ENCODE measurements around the gene ARIH1. TPM values are rescaled to one million over a fixed set of nuclear protein-coding genes. Genes with fewer than 3 reads are reported as not detected.

Gene ARIH1
- total RNA-seq, 1 experiment from 2014 or later = 84.1 TPM

DNA sequence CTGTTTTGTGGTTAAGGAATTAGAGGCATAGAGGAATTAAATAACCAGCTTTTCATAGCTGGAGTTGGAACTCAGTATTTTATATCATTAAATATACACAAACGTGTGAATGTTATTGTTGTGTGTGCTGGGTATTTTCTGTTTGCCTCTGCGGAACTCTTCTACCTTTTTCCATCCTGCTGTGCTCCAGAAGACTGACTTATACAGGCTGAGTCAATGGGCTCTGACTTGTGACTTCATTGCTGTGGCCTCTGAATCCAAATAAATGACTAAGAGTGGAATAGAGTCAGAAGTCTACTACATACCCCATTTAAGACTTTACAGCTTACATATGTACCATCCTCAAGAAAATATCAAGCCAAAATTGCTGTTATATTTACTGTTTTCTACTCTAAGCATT, 17.6 kb downstream of the ARIH1 start:
- Histone ChIP-seq H3K4me2 (ENCODE audit: low read depth, low read length, poor library complexity, severe bottlenecking) (no peak overlapping the region), H3K27me3 (ENCODE audit: low read length) (no peaks in the 10 kb centered on the region), H3K4me1 (ENCODE audit: low read length) (peaks cover 47% of the 10 kb centered on the region)

DNA sequence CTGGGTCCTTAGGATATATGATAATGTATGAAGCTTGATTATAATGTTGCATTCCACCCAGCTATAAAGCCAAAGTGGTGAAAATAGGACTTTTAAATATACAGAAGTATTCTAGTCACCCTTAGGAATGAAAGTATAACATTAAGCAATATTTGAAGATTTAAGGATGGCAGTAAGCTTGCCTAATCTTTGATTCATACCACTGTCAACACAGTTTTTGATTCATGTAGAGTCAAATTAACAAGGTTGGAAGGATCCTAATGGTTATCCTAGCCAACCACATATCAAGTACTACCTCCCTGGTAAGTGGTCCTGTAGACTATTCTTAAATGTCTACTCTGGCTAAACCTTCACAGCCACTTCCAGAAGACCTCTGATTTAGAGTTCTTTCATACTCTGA, 18.6 kb downstream of the ARIH1 start:
- Histone ChIP-seq H3K9ac (ENCODE audit: low read length) (no peak overlapping the region), H4K20me1 (ENCODE audit: insufficient read depth, low read depth, low read length) (peaks cover 22% of the 10 kb centered on the region), H3K4me2 (ENCODE audit: low read depth, low read length, poor library complexity, severe bottlenecking) (peak overlapping the region; percentile 1), H3K36me3 (ENCODE audit: insufficient read depth, low read length) (peaks cover 20% of the 10 kb centered on the region), H3K9me2 (replicated peaks; ENCODE audit: insufficient read depth, low read length) (no peaks in the 10 kb centered on the region), H2AFZ (ENCODE audit: low read length) (no peak overlapping the region), H3K27me3 (ENCODE audit: low read length) (no peaks in the 10 kb centered on the region), H3K4me1 (ENCODE audit: low read length) (peaks cover 42% of the 10 kb centered on the region), H3K27ac (ENCODE audit: low read length) (no peak overlapping the region), H3K9me3 (ENCODE audit: low read length) (no peaks in the 10 kb centered on the region), H3K79me2 (ENCODE audit: low read length) (peaks cover 100% of the 10 kb centered on the region), H3K4me3 (ENCODE audit: low read length) (no peak overlapping the region)
- DNase-seq = no peak

More for the DNA sequence above, 17.6 kb downstream of the ARIH1 start:
- Histone ChIP-seq H3K9ac (ENCODE audit: low read length) (no peak overlapping the region), H3K9me3 (ENCODE audit: low read length) (no peaks in the 10 kb centered on the region), H3K9me2 (replicated peaks; ENCODE audit: insufficient read depth, low read length) (no peaks in the 10 kb centered on the region), H3K79me2 (ENCODE audit: low read length) (peaks cover 100% of the 10 kb centered on the region), H3K27ac (ENCODE audit: low read length) (no peak overlapping the region), H2AFZ (ENCODE audit: low read length) (no peak overlapping the region), H4K20me1 (ENCODE audit: insufficient read depth, low read depth, low read length) (peaks cover 28% of the 10 kb centered on the region), H3K36me3 (ENCODE audit: insufficient read depth, low read length) (peaks cover 21% of the 10 kb centered on the region; the same call in 1 of the 2 replicates), H3K4me3 (ENCODE audit: low read length) (no peak overlapping the region)
- no peak for DNase-seq

DNA sequence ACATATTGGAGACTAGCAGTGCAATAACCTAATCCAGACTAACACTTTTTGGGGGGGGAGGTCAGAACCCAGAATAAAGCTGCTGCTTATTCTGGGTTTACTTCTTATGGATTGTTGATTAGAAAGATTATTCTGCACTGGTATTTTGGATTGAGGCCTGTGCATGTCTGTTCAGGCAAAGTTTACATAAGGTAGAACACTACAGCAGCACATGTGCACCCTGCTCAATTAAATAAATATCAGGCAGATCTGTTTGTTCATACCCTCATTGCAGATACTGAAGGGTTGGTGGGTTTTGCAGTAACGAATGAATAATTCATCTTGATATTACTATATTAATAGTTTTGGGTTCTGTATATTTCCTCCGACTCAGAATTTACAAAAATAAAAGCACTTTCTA, 19.1 kb downstream of the ARIH1 start:
- peaks cover 18% of the 10 kb centered on the region for H3K36me3 ChIP-seq (ENCODE audit: insufficient read depth, low read length)
- H3K27ac ChIP-seq (ENCODE audit: low read length) = no peak overlapping the region; the same call in 1 of the 2 replicates
- DNase-seq = no peak
- peaks cover 42% of the 10 kb centered on the region for H3K4me1 ChIP-seq (ENCODE audit: low read length)
- no peaks in the 10 kb centered on the region for H3K27me3 ChIP-seq (ENCODE audit: low read length)
- no peak overlapping the region for H3K9ac ChIP-seq (ENCODE audit: low read length)
- peaks cover 24% of the 10 kb centered on the region; the same call in 1 of the 2 replicates for H4K20me1 ChIP-seq (ENCODE audit: insufficient read depth, low read depth, low read length)
- H3K9me3 ChIP-seq (ENCODE audit: low read length) = no peaks in the 10 kb centered on the region
- H3K79me2 ChIP-seq (ENCODE audit: low read length) = peaks cover 100% of the 10 kb centered on the region
- peak overlapping the region; percentile 20 for H3K4me2 ChIP-seq (ENCODE audit: low read depth, low read length, poor library complexity, severe bottlenecking)
- no peak overlapping the region for H2AFZ ChIP-seq (ENCODE audit: low read length)
- H3K9me2 ChIP-seq (replicated peaks; ENCODE audit: insufficient read depth, low read length) = no peaks in the 10 kb centered on the region
- H3K4me3 ChIP-seq (ENCODE audit: low read length) = no peak overlapping the region

DNA sequence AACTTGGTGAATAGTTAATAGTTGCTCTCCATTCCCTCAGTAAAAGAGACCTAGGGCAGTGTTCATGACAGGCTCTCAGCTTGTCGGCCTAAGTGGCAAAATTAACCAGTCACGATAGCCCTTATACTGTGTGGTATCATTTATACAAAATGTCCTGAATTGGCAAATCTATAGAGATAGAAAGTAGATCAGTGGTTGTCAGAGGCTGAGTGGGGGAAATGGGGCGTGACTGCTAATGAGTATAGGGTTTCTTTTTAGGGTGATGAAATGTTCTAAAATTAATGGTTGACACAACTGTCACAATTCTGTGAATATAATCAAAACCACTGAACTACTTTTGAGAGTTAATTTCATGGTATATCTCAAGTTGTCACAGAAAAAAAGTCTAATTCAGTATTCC, 20.9 kb downstream of the ARIH1 start:
- peak overlapping the region; percentile 35 for H3K27ac ChIP-seq (ENCODE audit: low read length)
- no peaks in the 10 kb centered on the region for H3K27me3 ChIP-seq (ENCODE audit: low read length)
- peaks cover 100% of the 10 kb centered on the region for H3K79me2 ChIP-seq (ENCODE audit: low read length)
- H3K4me2 ChIP-seq (ENCODE audit: low read depth, low read length, poor library complexity, severe bottlenecking) = peak overlapping the region; percentile 20
- DNase-seq = peak; percentile 56
- H2AFZ ChIP-seq (ENCODE audit: low read length) = no peak overlapping the region
- H3K4me3 ChIP-seq (ENCODE audit: low read length) = no peak overlapping the region
- H3K4me1 ChIP-seq (ENCODE audit: low read length) = peaks cover 42% of the 10 kb centered on the region
- no peak overlapping the region for H3K9ac ChIP-seq (ENCODE audit: low read length)
- no peaks in the 10 kb centered on the region for H3K9me2 ChIP-seq (replicated peaks; ENCODE audit: insufficient read depth, low read length)
- H3K9me3 ChIP-seq (ENCODE audit: low read length) = no peaks in the 10 kb centered on the region
- peaks cover 14% of the 10 kb centered on the region for H3K36me3 ChIP-seq (ENCODE audit: insufficient read depth, low read length)
- peaks cover 15% of the 10 kb centered on the region; the same call in 1 of the 2 replicates for H4K20me1 ChIP-seq (ENCODE audit: insufficient read depth, low read depth, low read length)

DNA sequence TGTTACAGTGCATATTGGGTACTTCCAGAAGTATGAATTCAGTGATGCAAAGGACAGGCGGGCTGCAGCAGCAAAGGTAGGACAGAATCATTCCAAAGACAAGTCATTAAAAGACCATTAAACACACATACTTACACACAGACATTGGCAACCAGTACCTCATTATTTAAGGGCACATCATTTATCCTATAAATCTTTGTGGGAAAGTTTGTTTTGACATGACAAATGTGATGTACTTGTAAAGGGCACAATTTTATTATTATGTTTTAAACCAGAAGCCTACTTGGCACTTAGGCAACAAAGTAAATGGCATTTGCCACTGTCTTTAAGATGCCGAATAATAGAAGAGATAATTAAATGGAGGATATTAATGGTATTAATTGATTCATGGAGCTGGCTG, 22.7 kb downstream of the ARIH1 start:
- no peak overlapping the region for H2AFZ ChIP-seq (ENCODE audit: low read length)

DNA sequence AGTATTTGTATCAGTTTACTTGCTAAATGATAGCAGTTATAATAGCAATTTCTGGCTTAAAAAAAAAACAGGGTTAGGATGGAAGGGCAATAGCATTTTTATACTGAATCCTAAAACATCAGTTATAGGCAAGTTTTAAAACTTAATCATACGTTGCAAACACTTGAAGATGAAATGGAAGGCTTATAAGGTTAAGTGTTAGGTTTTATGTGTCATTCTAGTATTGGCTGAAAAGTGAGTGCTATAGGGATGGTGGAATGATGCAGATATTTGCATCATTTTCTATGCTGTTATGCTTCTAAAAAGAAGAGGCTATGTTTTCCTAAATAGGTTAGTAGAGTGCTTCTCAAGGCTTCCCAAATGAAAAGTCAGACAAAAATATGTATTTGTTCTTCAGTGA, 23.3 kb downstream of the ARIH1 start:
- Histone ChIP-seq H3K36me3 (ENCODE audit: insufficient read depth, low read length) (peaks cover 14% of the 10 kb centered on the region), H3K27me3 (ENCODE audit: low read length) (no peaks in the 10 kb centered on the region), H3K4me3 (ENCODE audit: low read length) (no peak overlapping the region), H3K4me1 (ENCODE audit: low read length) (peaks cover 32% of the 10 kb centered on the region), H3K27ac (ENCODE audit: low read length) (no peak overlapping the region), H3K4me2 (ENCODE audit: low read depth, low read length, poor library complexity, severe bottlenecking) (no peak overlapping the region), H2AFZ (ENCODE audit: low read length) (no peak overlapping the region), H3K9me2 (replicated peaks; ENCODE audit: insufficient read depth, low read length) (no peaks in the 10 kb centered on the region), H4K20me1 (ENCODE audit: insufficient read depth, low read depth, low read length) (0 out of 2 replicates have a peak, but pooled peaks cover 11% of the 10 kb centered on the region), H3K9me3 (ENCODE audit: low read length) (no peaks in the 10 kb centered on the region), H3K79me2 (ENCODE audit: low read length) (peaks cover 100% of the 10 kb centered on the region), H3K9ac (ENCODE audit: low read length) (no peak overlapping the region)
- no peak for DNase-seq

More for the DNA sequence above, 22.7 kb downstream of the ARIH1 start:
- no peak overlapping the region for H3K9ac ChIP-seq (ENCODE audit: low read length)
- no peak overlapping the region for H3K4me3 ChIP-seq (ENCODE audit: low read length)
- H3K36me3 ChIP-seq (ENCODE audit: insufficient read depth, low read length) = peaks cover 14% of the 10 kb centered on the region
- H3K4me2 ChIP-seq (ENCODE audit: low read depth, low read length, poor library complexity, severe bottlenecking) = no peak overlapping the region
- no peaks in the 10 kb centered on the region for H3K27me3 ChIP-seq (ENCODE audit: low read length)
- H3K79me2 ChIP-seq (ENCODE audit: low read length) = peaks cover 100% of the 10 kb centered on the region
- no peak overlapping the region for H3K27ac ChIP-seq (ENCODE audit: low read length)
- H3K9me2 ChIP-seq (replicated peaks; ENCODE audit: insufficient read depth, low read length) = no peaks in the 10 kb centered on the region
- peaks cover 36% of the 10 kb centered on the region for H3K4me1 ChIP-seq (ENCODE audit: low read length)
- DNase-seq = no peak
- H3K9me3 ChIP-seq (ENCODE audit: low read length) = no peaks in the 10 kb centered on the region
- H4K20me1 ChIP-seq (ENCODE audit: insufficient read depth, low read depth, low read length) = 0 out of 2 replicates have a peak, but pooled peaks cover 11% of the 10 kb centered on the region

DNA sequence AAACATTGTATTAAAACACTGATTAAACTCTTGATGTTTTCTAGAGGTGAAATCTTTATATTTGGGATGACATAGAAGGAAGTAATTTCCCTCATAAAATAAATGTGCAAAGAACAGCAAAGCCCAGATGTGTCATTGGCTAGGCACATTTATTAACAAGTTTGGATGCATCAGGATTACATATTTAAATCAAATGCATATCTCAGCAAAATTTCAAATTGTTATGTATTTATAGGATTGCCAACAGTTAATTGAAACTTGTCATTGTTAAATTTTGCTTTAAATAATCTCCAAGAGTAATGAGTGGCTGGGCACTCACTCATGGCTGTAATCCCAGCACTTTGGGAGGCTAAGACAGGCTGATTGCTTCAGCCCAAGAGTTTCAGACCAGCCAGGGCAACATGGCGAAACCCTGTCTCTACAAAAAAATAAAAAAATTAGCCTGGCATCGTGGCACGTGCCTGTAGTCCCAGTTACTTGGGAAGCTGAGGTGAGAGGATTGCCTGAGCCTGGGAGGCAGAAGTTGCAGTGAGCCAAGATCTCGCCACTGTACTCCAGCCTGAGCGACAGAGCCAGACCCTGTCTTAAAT, 28.2 kb downstream of the ARIH1 start:
- Histone ChIP-seq H3K27ac (ENCODE audit: low read length) (no peak overlapping the region), H3K4me2 (ENCODE audit: low read depth, low read length, poor library complexity, severe bottlenecking) (no peak overlapping the region), H4K20me1 (ENCODE audit: insufficient read depth, low read depth, low read length) (peaks cover 17% of the 10 kb centered on the region), H3K27me3 (ENCODE audit: low read length) (no peaks in the 10 kb centered on the region), H3K9me3 (ENCODE audit: low read length) (no peaks in the 10 kb centered on the region), H3K9me2 (replicated peaks; ENCODE audit: insufficient read depth, low read length) (no peaks in the 10 kb centered on the region), H3K4me3 (ENCODE audit: low read length) (no peak overlapping the region), H3K36me3 (ENCODE audit: insufficient read depth, low read length) (peaks cover 20% of the 10 kb centered on the region), H3K9ac (ENCODE audit: low read length) (no peak overlapping the region), H3K79me2 (ENCODE audit: low read length) (peaks cover 100% of the 10 kb centered on the region), H3K4me1 (ENCODE audit: low read length) (peaks cover 5% of the 10 kb centered on the region; the same call in 1 of the 2 replicates), H2AFZ (ENCODE audit: low read length) (no peak overlapping the region)
- no peak for DNase-seq

DNA sequence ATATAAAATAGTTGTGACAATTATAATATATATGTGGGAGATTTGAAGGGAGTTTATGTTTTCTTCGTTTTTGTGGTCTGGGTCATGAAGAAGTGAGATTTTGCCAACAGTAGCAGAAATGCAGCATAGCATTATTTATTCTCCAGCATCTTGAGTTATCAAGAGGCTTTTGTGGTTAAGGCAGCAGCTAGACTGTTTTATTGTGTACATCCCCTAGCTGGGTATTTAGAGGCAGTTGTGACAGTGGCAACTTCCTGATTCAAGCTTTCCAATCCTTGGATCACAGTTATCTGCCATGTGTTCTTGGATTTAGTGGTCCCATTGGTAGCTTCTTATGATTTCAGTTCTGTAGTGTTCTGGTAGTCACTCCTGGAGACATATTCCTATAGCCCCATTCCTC, 29.0 kb downstream of the ARIH1 start:
- Histone ChIP-seq H3K4me2 (ENCODE audit: low read depth, low read length, poor library complexity, severe bottlenecking) (no peak overlapping the region), H4K20me1 (ENCODE audit: insufficient read depth, low read depth, low read length) (peaks cover 13% of the 10 kb centered on the region), H3K9me2 (replicated peaks; ENCODE audit: insufficient read depth, low read length) (no peaks in the 10 kb centered on the region), H3K9me3 (ENCODE audit: low read length) (no peaks in the 10 kb centered on the region), H3K79me2 (ENCODE audit: low read length) (peaks cover 100% of the 10 kb centered on the region), H3K9ac (ENCODE audit: low read length) (no peak overlapping the region), H3K36me3 (ENCODE audit: insufficient read depth, low read length) (peaks cover 15% of the 10 kb centered on the region; the same call in 1 of the 2 replicates), H3K4me3 (ENCODE audit: low read length) (no peak overlapping the region), H2AFZ (ENCODE audit: low read length) (no peak overlapping the region), H3K27me3 (ENCODE audit: low read length) (no peaks in the 10 kb centered on the region), H3K4me1 (ENCODE audit: low read length) (peaks cover 5% of the 10 kb centered on the region; the same call in 1 of the 2 replicates), H3K27ac (ENCODE audit: low read length) (no peak overlapping the region)
- DNase-seq = no peak

Data from Karpas-422 (cell line).